ENCODE measurements around the gene ADAM17. TPM values are rescaled to one million over a fixed set of nuclear protein-coding genes. Genes with fewer than 3 reads are reported as not detected.

The ADAM17 gene
- total RNA-seq, 2 donors from 2014 or later, result 49.1 to 50.4 TPM

GRCh38 chr2:9473308-9473984 is 82.2 kb downstream of the ADAM17 start:
- H3K27ac ChIP-seq (ENCODE audit: low read depth, low read length), result no peak overlapping the region
- H3K9me3 ChIP-seq (ENCODE audit: control insufficient read depth, low read length), result peaks cover 16% of the 10 kb centered on the region
- H3K27me3 ChIP-seq (ENCODE audit: control insufficient read depth, insufficient read depth, low read length, poor library complexity, severe bottlenecking), result no peaks in the 10 kb centered on the region
- peak; percentile 88 for DNase-seq
- TF ChIP-seq, protein P1, sequence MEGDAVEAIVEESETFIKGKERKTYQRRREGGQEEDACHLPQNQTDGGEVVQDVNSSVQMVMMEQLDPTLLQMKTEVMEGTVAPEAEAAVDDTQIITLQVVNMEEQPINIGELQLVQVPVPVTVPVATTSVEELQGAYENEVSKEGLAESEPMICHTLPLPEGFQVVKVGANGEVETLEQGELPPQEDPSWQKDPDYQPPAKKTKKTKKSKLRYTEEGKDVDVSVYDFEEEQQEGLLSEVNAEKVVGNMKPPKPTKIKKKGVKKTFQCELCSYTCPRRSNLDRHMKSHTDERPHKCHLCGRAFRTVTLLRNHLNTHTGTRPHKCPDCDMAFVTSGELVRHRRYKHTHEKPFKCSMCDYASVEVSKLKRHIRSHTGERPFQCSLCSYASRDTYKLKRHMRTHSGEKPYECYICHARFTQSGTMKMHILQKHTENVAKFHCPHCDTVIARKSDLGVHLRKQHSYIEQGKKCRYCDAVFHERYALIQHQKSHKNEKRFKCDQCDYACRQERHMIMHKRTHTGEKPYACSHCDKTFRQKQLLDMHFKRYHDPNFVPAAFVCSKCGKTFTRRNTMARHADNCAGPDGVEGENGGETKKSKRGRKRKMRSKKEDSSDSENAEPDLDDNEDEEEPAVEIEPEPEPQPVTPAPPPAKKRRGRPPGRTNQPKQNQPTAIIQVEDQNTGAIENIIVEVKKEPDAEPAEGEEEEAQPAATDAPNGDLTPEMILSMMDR (conservative IDR thresholded peaks at IDR 0.05), result peak; percentile 67
- Mint-ChIP-seq H3K9me3 (peaks cover 15% of the 10 kb centered on the region), H3K27ac (no peak overlapping the region), H3K36me3 (ENCODE audit: low read depth) (peaks cover 47% of the 10 kb centered on the region), H3K4me3 (peak overlapping the region; percentile 70), H3K27me3 (ENCODE audit: insufficient read depth) (no peaks in the 10 kb centered on the region), H3K4me1 (peaks cover 17% of the 10 kb centered on the region)
- H3K4me3 ChIP-seq (ENCODE audit: low read length), result no peak overlapping the region
- no peak overlapping the region for H3K9ac ChIP-seq (ENCODE audit: extremely low read depth, low read length, poor library complexity, severe bottlenecking)
- H3K36me3 ChIP-seq (ENCODE audit: control insufficient read depth, insufficient read depth, low read length), result peaks cover 46% of the 10 kb centered on the region
- 91 to 92% methylated on average over 24 of the region's 24 CpGs for WGBS, 2 experiments (ENCODE audit: insufficient coverage in 1 of 2, insufficient read length in 1 of 2)
- no peaks in the 10 kb centered on the region for H3K4me1 ChIP-seq (ENCODE audit: control insufficient read depth, insufficient read depth, low read length)

DNA sequence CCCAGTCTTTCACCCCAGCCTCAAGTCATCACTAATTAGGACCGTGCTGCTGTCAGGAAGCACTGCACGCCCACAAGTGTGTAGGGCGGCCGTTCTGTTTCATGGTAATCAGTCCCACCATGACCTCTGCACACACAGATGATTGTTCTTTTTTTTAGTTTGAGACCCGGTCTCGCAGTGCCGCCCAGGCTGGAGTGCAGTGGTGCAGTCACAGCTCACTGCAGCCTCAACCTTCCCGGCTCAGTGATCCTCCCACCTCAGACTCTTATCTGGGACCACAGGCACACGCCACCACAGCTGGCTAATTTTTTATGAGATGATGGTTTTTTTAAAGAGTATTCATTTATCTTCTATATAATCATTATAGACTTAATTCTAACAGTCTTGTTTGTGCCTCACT is 83.1 kb downstream of the ADAM17 start:
- H3K9ac ChIP-seq (ENCODE audit: extremely low read depth, low read length, poor library complexity, severe bottlenecking), result no peak overlapping the region
- H3K4me3 ChIP-seq (ENCODE audit: low read length), result no peak overlapping the region
- peaks cover 14% of the 10 kb centered on the region for H3K9me3 ChIP-seq (ENCODE audit: control insufficient read depth, low read length)
- 83 to 95% methylated on average over 2 to 8 of the region's 9 CpGs for WGBS, 2 experiments (ENCODE audit: insufficient coverage in 1 of 2, insufficient read length in 1 of 2)
- H3K27me3 Mint-ChIP-seq (ENCODE audit: insufficient read depth), result no peaks in the 10 kb centered on the region
- no peak overlapping the region for H3K4me3 Mint-ChIP-seq
- H3K36me3 Mint-ChIP-seq (ENCODE audit: low read depth), result peaks cover 48% of the 10 kb centered on the region
- TF ChIP-seq, protein P1 (conservative IDR thresholded peaks at IDR 0.05), result no peak
- H3K27me3 ChIP-seq (ENCODE audit: control insufficient read depth, insufficient read depth, low read length, poor library complexity, severe bottlenecking), result no peaks in the 10 kb centered on the region
- H3K36me3 ChIP-seq (ENCODE audit: control insufficient read depth, insufficient read depth, low read length), result peaks cover 47% of the 10 kb centered on the region
- peaks cover 15% of the 10 kb centered on the region for H3K4me1 Mint-ChIP-seq
- H3K27ac ChIP-seq (ENCODE audit: low read depth, low read length), result no peak overlapping the region
- H3K9me3 Mint-ChIP-seq, result peaks cover 15% of the 10 kb centered on the region
- H3K4me1 ChIP-seq (ENCODE audit: control insufficient read depth, insufficient read depth, low read length), result no peaks in the 10 kb centered on the region
- DNase-seq, result no peak
- no peak overlapping the region for H3K27ac Mint-ChIP-seq

DNA sequence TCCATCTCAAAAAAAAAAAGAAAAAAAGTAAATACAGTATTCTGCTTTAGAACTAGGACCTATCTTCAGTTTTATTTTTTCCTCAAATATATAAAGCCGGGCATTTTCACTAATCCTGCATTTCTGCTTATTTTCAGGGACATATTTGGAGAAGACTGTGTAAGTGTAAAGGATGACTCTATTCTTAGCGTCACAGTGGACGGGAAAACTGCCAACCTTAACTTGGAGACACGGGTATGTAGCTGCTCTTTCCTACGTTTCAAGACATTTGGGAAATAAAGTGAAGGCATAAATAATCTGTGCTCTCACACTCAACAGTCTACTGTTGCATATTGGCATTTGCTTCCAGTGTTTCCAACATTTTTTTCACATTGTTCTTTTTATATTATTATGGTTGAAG is 84.4 kb downstream of the ADAM17 start:
- H3K27me3 ChIP-seq (ENCODE audit: control insufficient read depth, insufficient read depth, low read length, poor library complexity, severe bottlenecking), result no peaks in the 10 kb centered on the region
- Mint-ChIP-seq H3K27me3 (ENCODE audit: insufficient read depth) (no peaks in the 10 kb centered on the region), H3K4me3 (no peak overlapping the region), H3K4me1 (peaks cover 10% of the 10 kb centered on the region), H3K9me3 (peaks cover 2% of the 10 kb centered on the region), H3K27ac (no peak overlapping the region), H3K36me3 (ENCODE audit: low read depth) (peaks cover 36% of the 10 kb centered on the region)
- DNase-seq, result no peak
- TF ChIP-seq, protein P1 (conservative IDR thresholded peaks at IDR 0.05), result no peak
- 98% methylated on average over 4 to 5 of the region's 5 CpGs for WGBS, 2 experiments (ENCODE audit: insufficient coverage in 1 of 2, insufficient read length in 1 of 2)
- peaks cover under 1% of the 10 kb centered on the region for H3K9me3 ChIP-seq (ENCODE audit: control insufficient read depth, low read length)
- no peak overlapping the region for H3K9ac ChIP-seq (ENCODE audit: extremely low read depth, low read length, poor library complexity, severe bottlenecking)
- no peak overlapping the region for H3K4me3 ChIP-seq (ENCODE audit: low read length)
- H3K4me1 ChIP-seq (ENCODE audit: control insufficient read depth, insufficient read depth, low read length), result no peaks in the 10 kb centered on the region
- H3K27ac ChIP-seq (ENCODE audit: low read depth, low read length), result no peak overlapping the region
- H3K36me3 ChIP-seq (ENCODE audit: control insufficient read depth, insufficient read depth, low read length), result peaks cover 43% of the 10 kb centered on the region

Data from endodermal cell (in vitro differentiated cells).